ENCODE results near the gene DDAH1.

The DDAH1 gene

DNA sequence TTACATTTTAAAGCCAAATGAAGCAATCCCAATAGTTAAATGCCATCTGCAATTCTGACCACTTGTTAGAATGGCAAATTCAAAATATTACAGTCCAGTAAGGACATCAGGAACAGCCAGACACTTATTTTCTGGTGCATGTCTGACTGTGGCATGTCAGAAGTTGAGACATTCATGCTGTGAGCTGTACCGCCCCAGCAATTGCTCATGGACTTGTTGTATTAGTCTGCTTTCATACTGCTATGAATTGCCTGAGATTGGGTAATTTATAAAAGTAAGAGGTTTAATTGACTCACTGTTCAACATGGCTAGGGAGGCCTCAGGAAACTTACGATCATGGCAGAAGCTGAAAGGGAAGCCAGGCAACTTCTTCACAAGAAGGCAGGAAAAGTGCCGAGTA lies 19.1 kb downstream of the DDAH1 start:
- DNase-seq = no peak

- DNase-seq = no peak
These were observed 20.6 kb downstream of the DDAH1 start for GRCh38 chr1:85444381-85444780.

- peak in 1 of 56 donors; percentile 11 for DNase-seq
These were observed 24.3 kb downstream of the DDAH1 start for GRCh38 chr1:85440612-85441011.

DNA sequence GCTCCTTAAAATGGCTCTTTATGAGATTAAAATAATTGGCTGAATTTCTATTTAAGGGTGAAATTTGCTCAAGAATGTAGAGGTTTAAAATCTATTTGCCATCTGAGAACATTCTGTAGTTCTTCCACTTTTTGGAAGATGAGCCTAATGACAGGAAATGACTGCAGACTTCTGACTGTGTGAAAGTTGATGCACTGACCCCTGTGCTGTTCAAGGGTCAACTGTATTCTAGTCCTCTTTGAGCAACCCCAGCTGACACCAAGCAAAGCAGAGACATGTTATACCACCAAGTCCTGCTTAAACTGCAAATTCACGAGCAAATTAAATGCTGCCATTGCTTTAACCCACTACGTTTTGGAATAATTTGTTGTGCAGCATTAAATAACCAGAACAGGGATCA lies 26.6 kb downstream of the DDAH1 start:
- no peak for DNase-seq

GRCh38 chr1:85437139-85437538 lies 27.8 kb downstream of the DDAH1 start:
- DNase-seq = no peak

GRCh38 chr1:85433096-85433495 lies 31.9 kb downstream of the DDAH1 start:
- DNase-seq = peak in 2 of 56 donors; percentile 1 to 5

GRCh38 chr1:85428471-85429089 lies 36.4 kb downstream of the DDAH1 start:
- no peak for DNase-seq

DNA sequence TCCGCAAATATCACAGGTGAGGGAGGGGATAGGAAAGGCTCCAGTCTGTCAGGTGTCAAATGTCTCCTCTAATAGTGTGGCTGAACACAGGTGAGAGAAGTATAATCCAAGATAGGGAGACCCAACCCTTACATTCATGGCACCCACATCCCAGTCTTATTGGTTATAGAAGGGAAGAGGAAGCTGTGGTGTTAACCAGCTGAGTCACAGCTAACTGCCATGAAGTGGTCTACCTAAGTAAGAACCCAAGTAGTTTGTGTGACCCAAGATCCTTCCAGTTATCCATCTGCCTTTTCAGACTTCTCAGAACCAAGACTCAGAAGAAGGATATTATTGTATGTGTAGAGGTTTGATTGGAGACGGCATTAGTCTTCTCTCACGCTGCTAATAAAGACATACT lies 37.1 kb downstream of the DDAH1 start:
- no peak for DNase-seq

DNA sequence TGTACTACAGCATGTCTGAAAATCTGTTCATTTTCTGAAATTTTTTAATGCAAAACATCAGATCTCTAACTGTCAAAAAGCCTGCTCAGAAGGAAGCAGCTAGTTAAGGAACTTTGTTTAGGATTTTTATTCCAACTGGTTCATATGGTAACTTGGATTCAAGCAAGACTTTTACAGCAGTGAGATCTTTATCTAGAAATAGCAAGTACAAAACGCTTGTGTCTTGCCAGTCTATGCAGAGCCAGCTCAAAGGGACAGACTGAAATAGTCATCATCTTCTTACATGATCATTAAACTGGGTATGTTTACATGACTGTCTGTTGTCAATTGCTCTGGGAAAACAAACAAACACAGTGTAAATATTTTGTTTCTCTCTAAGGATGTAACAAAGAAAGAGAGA lies 37.6 kb downstream of the DDAH1 start:
- DNase-seq = no peak

GRCh38 chr1:85421179-85421578 lies 43.8 kb downstream of the DDAH1 start:
- no peak for DNase-seq

- no peak for DNase-seq
These were observed 44.8 kb downstream of the DDAH1 start for GRCh38 chr1:85420199-85420598.

GRCh38 chr1:85417876-85418275 lies 47.1 kb downstream of the DDAH1 start:
- DNase-seq = no peak

GRCh38 chr1:85417017-85417416 lies 47.9 kb downstream of the DDAH1 start:
- peak in 1 of 56 donors; percentile 2 for DNase-seq

- no peak for DNase-seq
These were observed 51.8 kb downstream of the DDAH1 start for GRCh38 chr1:85413169-85413568.

DNA sequence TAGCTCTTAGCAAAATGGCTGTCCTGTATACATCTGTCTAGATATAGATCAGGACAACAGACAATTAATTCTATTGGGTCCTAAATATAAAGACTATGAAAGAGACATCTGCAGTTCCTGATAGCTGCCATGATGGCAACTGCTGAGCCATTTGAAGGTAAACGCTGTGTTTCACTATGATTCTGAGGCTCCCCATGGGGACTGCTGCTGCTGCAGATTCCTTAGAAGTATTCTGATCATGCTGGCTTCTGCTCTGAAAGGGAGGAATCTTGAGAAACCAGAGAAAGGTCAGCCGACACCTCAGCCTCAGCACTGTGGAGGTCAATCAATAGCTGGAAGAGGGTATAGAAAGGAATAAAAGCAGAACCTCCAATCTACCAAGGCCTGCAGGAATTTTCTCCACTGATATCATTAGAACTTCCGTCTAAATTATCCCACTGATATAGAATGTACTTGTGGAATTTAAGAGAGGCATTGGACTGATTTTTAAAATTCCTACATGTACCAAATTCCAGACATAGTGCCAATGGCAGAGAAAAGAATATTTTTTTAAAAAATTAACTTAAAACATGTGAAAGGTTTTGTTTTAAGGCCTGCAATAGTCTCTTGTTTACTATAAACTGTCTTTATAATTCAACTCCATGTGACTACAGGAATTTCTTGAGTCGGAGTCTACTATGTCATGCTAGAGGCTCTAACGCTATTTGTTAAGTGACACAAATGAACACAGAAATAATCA lies 53.2 kb downstream of the DDAH1 start:
- no peak for DNase-seq

DNA sequence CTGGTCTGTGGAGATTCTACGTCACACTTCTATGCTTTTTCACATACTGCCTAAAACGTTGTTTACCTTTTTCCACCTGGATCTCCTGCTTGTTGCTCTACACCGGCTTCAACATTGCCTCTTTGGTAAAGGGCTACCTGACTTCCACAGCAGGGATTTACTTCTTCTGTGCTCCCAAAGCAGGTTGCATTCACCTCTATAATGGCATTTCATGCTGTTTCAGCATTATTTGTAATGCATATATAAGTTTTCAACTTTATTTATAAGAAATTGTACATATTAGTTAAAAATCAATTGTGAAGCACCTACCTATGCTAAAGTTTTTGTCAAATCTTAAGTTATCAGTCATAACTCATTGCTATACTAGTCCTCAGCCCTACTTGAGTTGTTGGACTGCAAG lies 55.4 kb downstream of the DDAH1 start:
- no peak for DNase-seq

DNA sequence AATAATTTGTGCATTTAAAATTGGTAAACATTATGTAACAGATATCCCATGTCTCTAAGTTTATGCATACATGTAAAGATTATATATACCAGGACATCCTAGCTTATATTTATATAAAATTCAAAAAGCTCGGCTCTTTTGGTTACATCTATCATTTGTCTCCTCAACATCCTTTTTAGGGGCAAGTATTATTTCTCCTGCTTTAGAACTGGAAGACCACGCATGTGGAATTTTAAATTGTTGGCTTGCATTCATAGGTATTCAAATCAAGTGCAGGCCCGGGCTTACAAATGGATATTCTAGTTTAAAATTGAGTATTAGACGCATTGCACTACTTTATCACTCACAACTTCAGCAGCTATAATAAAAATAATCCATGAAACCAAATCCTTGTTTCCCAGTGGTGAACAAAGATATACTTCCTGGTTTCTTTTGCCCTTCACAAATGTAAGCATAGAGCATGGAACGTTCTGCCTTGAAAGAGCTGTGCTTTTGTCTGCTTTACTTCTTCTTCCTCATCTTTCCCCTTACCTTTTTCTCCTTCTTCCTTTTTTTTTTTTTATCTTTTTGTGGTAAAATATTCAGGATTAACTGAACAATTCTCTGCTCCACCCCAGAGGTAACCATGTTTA lies 57.1 kb downstream of the DDAH1 start:
- DNase-seq = no peak

- DNase-seq = peak in 21 of 56 donors; percentile 1 to 61 (median 17)
These were observed 57.9 kb downstream of the DDAH1 start for GRCh38 chr1:85406887-85407533.

DNA sequence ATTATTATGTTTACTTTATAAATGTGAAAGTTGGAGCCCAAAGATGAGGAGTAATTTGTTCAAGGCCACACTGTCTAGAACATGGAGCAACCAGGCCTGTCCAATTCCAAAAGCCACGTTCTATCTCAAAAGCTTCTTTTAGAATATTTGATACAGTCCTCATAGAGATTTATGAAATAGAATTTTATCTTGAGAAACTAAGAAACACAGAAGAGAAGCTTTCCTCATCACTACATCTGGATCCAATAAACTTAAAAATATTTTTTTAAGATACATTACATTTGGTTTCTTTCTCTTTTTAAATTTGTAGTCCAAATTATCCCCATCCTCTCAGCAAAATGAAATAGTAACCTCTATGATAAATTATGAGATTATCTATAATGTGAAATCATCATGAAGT lies 58.9 kb downstream of the DDAH1 start:
- DNase-seq = no peak

DNA sequence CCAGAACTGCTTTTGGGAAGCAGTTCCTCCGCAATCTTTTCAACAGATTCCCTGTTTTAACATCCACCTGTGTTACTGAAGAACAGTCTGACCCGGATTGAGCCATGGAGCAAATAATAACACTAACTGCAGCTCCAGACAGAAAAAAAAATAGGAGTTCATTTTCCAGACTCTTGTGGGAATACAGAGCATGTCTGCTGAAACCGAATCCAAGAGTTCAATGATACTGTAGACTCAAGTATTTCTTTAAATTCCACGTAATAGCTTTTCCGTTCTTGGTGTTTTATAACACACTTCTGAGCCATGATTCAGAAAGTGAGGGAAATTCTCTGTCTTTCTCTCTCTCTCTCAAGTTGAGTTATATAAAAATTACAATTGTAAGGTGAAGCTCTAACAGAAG lies 60.6 kb downstream of the DDAH1 start:
- DNase-seq = no peak

DNA sequence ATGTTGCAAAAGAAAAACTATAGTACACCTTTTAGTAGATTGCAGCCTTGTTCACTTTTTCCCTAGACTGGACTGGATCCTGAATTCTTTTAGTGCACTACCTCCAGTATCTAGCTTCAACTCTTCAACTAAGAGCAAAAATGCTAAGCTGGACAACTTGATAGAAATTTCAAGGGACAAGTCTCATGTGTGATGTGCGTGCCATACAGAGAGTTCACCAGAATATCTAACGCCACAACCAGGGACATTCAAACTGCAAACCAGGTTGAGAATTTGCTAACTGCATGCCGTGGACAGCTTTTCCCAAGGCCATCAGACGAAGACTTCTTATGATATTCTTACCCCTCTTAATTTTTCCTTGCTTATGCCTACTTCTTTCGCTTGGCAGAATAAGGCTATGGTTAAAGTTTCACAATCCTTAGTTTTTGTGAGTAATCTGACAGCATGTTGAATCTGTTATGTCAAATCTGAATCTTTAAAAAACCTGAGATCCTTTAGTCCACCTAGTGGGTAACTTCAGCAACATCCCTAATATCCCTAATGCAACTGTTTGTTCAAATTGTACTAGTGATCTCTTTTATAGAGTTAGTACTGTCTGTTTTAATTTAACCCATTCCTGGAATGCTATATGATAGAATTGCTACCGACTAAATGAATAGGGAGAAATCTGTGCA lies 66.4 kb downstream of the DDAH1 start:
- no peak for DNase-seq

Measured in nucleus accumbens (tissue), 56 donors.